CD4-positive, alpha-beta T cell treated with Interleukin-21 for 1 hour (primary cell): Measurements from ENCODE around the gene NOS3.
A peak's percentile ranks its signal among the peaks of the same experiment; 100 is the strongest.

Source experiments
- DNase-seq: peaks from one replicate; pipeline ENCODE4 v3.0.0-alpha.2; 2020

The NOS3 gene

GRCh38 chr7:151060416-151061212 lies 69.8 kb downstream of the NOS3 start:
- DNase-seq: peak; percentile 11

GRCh38 chr7:151061213-151062110 lies 70.6 kb downstream of the NOS3 start:
- DNase-seq: no peak

GRCh38 chr7:151062111-151062398 lies 71.2 kb downstream of the NOS3 start:
- DNase-seq: no peak

GRCh38 chr7:151062399-151063211 lies 71.8 kb downstream of the NOS3 start:
- no peak for DNase-seq

- no peak for DNase-seq
Measured at GRCh38 chr7:151063212-151063561, 72.4 kb downstream of the NOS3 start.
